ENCODE data around the gene ADGRA3.

- TF ChIP-seq, protein P1, sequence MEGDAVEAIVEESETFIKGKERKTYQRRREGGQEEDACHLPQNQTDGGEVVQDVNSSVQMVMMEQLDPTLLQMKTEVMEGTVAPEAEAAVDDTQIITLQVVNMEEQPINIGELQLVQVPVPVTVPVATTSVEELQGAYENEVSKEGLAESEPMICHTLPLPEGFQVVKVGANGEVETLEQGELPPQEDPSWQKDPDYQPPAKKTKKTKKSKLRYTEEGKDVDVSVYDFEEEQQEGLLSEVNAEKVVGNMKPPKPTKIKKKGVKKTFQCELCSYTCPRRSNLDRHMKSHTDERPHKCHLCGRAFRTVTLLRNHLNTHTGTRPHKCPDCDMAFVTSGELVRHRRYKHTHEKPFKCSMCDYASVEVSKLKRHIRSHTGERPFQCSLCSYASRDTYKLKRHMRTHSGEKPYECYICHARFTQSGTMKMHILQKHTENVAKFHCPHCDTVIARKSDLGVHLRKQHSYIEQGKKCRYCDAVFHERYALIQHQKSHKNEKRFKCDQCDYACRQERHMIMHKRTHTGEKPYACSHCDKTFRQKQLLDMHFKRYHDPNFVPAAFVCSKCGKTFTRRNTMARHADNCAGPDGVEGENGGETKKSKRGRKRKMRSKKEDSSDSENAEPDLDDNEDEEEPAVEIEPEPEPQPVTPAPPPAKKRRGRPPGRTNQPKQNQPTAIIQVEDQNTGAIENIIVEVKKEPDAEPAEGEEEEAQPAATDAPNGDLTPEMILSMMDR (conservative IDR thresholded peaks at IDR 0.05; ENCODE audit: low read depth, low read length), result no peak
- no peak for TF ChIP-seq EZH2 (IDR thresholded peaks at IDR 0.05; ENCODE audit: borderline replicate concordance, low read depth, low read length, poor library complexity, severe bottlenecking)
These were observed 1.9 kb downstream of the ADGRA3 start for GRCh38 chr4:22514001-22514400.

All from A673 (cell line).